Calu3 (cell line): ENCODE results near the gene RXRA. TPM values are rescaled to one million over a fixed set of nuclear protein-coding genes. Genes with fewer than 3 reads are reported as not detected.

Source experiments
- BruUV-seq: library from RNA; stranded (reverse); fragments of 400-500 nt; replicated peaks from 2 replicates; lab custom pipeline; 2021; lab: Mats Ljungman, UMichigan
- CTCF ChIA-PET: fragments of 300-600 bp; sonication (Branson Sonifier 250); formaldehyde crosslinking; loops from one replicate; lab custom pipeline; 2022; ENCODE audit warnings: antibody characterized with exemption; lab: Charles Lee
- DNase-seq: peaks from one replicate; pipeline ENCODE4 v3.0.0; 2022
- H3K27ac Mint-ChIP-seq: one replicate; pipeline ENCODE4 v1.8.0; 2022; ENCODE audit warnings: mixed read lengths; ENCODE audit not compliant: unreplicated experiment
- H3K27me3 Mint-ChIP-seq: one replicate; pipeline ENCODE4 v1.8.0; 2022; ENCODE audit warnings: mixed read lengths; ENCODE audit not compliant: unreplicated experiment
- H3K36me3 Mint-ChIP-seq: one replicate; pipeline ENCODE4 v1.8.0; 2022; ENCODE audit warnings: mild to moderate bottlenecking, moderate library complexity, mixed read lengths; ENCODE audit not compliant: insufficient read depth, unreplicated experiment
- H3K4me1 Mint-ChIP-seq: one replicate; pipeline ENCODE4 v1.8.0; 2022; ENCODE audit warnings: mild to moderate bottlenecking, low read depth, mixed read lengths; ENCODE audit not compliant: unreplicated experiment
- H3K4me3 Mint-ChIP-seq: one replicate; pipeline ENCODE4 v1.8.0; 2022; ENCODE audit warnings: mild to moderate bottlenecking, low read depth, moderate library complexity, mixed read lengths; ENCODE audit not compliant: unreplicated experiment
- H3K9me3 Mint-ChIP-seq: one replicate; pipeline ENCODE4 v1.8.0; 2022; ENCODE audit warnings: low read depth, mixed read lengths; ENCODE audit not compliant: unreplicated experiment
- CTCF ChIP-seq: fragments of 200-600 bp; IDR thresholded peaks from one replicate; pipeline ENCODE4 v1.8.0; 2022; ENCODE audit warnings: antibody characterized with exemption; ENCODE audit not compliant: unreplicated experiment
- intact Hi-C: fragments of 100-400 bp; cut with micrococcal nuclease; formaldehyde crosslinking; loops from one replicate; pipeline ENCODE4 v1.10.0; 2022; ENCODE audit not compliant: unreplicated experiment
- total RNA-seq: library from RNA; stranded (reverse); gene quantifications from 2 replicates; pipeline ENCODE4 v1.2.3, GENCODE V29; 2022

Gene RXRA
- total RNA-seq, 1 experiment from 2014 or later = 15.0 TPM

GRCh38 chr9:134416385-134417015 lies 90.2 kb downstream of the RXRA start:
- no TSS peak for BruUV-seq

GRCh38 chr9:134418354-134418753 lies 92.1 kb downstream of the RXRA start:
- Mint-ChIP-seq H3K27ac (no peak overlapping the region), H3K27me3 (no peaks in the 10 kb centered on the region), H3K36me3 (no peaks in the 10 kb centered on the region), H3K9me3 (no peaks in the 10 kb centered on the region), H3K4me3 (no peak overlapping the region), H3K4me1 (peaks cover 3% of the 10 kb centered on the region)
- TF ChIP-seq CTCF = no peak
- DNase-seq = no peak
- intact Hi-C loops = no loop called here
- CTCF ChIA-PET = no interaction called here
- no TSS peak for BruUV-seq

More at GRCh38 chr9:134416385-134417015, 90.2 kb downstream of the RXRA start:
- intact Hi-C loops = no loop called here
- TF ChIP-seq CTCF = no peak
- Mint-ChIP-seq H3K36me3 (no peaks in the 10 kb centered on the region), H3K4me3 (no peak overlapping the region), H3K27ac (no peak overlapping the region), H3K9me3 (no peaks in the 10 kb centered on the region), H3K4me1 (peaks cover 10% of the 10 kb centered on the region), H3K27me3 (no peaks in the 10 kb centered on the region)
- no peak for DNase-seq
- CTCF ChIA-PET = no interaction called here

GRCh38 chr9:134419000-134419683 lies 92.9 kb downstream of the RXRA start:
- Mint-ChIP-seq H3K27ac (no peak overlapping the region), H3K4me3 (no peak overlapping the region), H3K4me1 (no peaks in the 10 kb centered on the region), H3K27me3 (no peaks in the 10 kb centered on the region), H3K36me3 (no peaks in the 10 kb centered on the region), H3K9me3 (no peaks in the 10 kb centered on the region)
- TF ChIP-seq CTCF = no peak
- intact Hi-C loops = no loop called here
- no peak for DNase-seq
- CTCF ChIA-PET = no interaction called here
- no TSS peak for BruUV-seq

GRCh38 chr9:134419684-134420076 lies 93.4 kb downstream of the RXRA start:
- no peaks in the 10 kb centered on the region for H3K27me3 Mint-ChIP-seq
- H3K9me3 Mint-ChIP-seq = no peaks in the 10 kb centered on the region
- BruUV-seq = no TSS peak
- no peak overlapping the region for H3K4me3 Mint-ChIP-seq
- no peaks in the 10 kb centered on the region for H3K36me3 Mint-ChIP-seq
- H3K27ac Mint-ChIP-seq = no peak overlapping the region
- intact Hi-C loops = no loop called here
- no peak for TF ChIP-seq CTCF
- no peak for DNase-seq
- H3K4me1 Mint-ChIP-seq = no peaks in the 10 kb centered on the region
- CTCF ChIA-PET = no interaction called here
